CD14-positive monocyte (primary cell): ENCODE measurements around the gene OLR1. TPM values are rescaled to one million over a fixed set of nuclear protein-coding genes. Genes with fewer than 3 reads are reported as not detected.
"Not testable (repeated sequence)": the region's sequence is repeated elsewhere in the genome, so short reads cannot be mapped to it uniquely, and the experiment has no call there.

Experiments
- DNase-seq, 3 donors: peaks; one replicate each; pipeline ENCODE4 v3.0.0-alpha.2; 2011 to 2022
- H2AFZ ChIP-seq: 2 replicates; pipeline ENCODE4 v1.6.0; 2012; ENCODE audit warnings: mild to moderate bottlenecking, low read depth, low read length, inconsistent platforms; ENCODE audit not compliant: insufficient read depth, poor library complexity, severe bottlenecking
- H3K27ac ChIP-seq, 2 donors: 1 replicate in 1 of 2; 2 replicates in 1 of 2; pipeline ENCODE4 v1.5.1; 2012 to 2013; ENCODE audit warnings: low read length in 2 of 2, control low read depth in 1 of 2, inconsistent platforms in 1 of 2, low read depth in 1 of 2, mild to moderate bottlenecking in 1 of 2
- H3K27me3 ChIP-seq, 2 donors: one replicate each; pipeline versions ENCODE4 v1.6.0 to v1.6.1; 2011 to 2013; ENCODE audit warnings: low read length in 2 of 2; ENCODE audit not compliant: control insufficient read depth in 2 of 2, insufficient read depth in 2 of 2
- H3K36me3 ChIP-seq, 2 donors: replicated peaks in 1 of 2; 1 replicate in 1 of 2; 2 replicates in 1 of 2; pipeline versions ENCODE4 v1.5.1 to v1.6.1; 2012 to 2013; ENCODE audit warnings: low read length in 2 of 2, control low read depth in 1 of 2, inconsistent platforms in 1 of 2, mild to moderate bottlenecking in 1 of 2; ENCODE audit not compliant: insufficient read depth in 2 of 2, control insufficient read depth in 1 of 2
- H3K4me1 ChIP-seq, 2 donors: 1 replicate in 1 of 2; 2 replicates in 1 of 2; pipeline versions ENCODE4 v1.5.1 to v1.6.1; 2012 to 2013; ENCODE audit warnings: low read length in 2 of 2, control low read depth in 1 of 2, inconsistent platforms in 1 of 2, mild to moderate bottlenecking in 1 of 2, moderate library complexity in 1 of 2; ENCODE audit not compliant: insufficient read depth in 2 of 2, control insufficient read depth in 1 of 2
- H3K4me2 ChIP-seq: replicated peaks from 2 replicates; pipeline ENCODE3; 2012; ENCODE audit warnings: low read length, moderate library complexity, mild to moderate bottlenecking; ENCODE audit not compliant: poor library complexity, severe bottlenecking; ENCODE audit errors: extremely low read depth
- H3K4me3 ChIP-seq, 3 experiments: fragments of 200-600 bp in 1 of 3; sonication (generic) in 1 of 3; replicated peaks in 1 of 3; 1 replicate in 2 of 3; 2 replicates in 1 of 3; pipeline ENCODE4 v1.5.1; 2011 to 2013; ENCODE audit warnings: low read length in 3 of 3, mild to moderate bottlenecking in 3 of 3, control low read depth in 2 of 3, low read depth in 2 of 3, inconsistent platforms in 1 of 3, moderate library complexity in 1 of 3
- H3K79me2 ChIP-seq: 2 replicates; pipeline ENCODE4 v1.6.0; 2012; ENCODE audit warnings: mild to moderate bottlenecking, control low read depth, inconsistent platforms, low read length, moderate library complexity; ENCODE audit not compliant: insufficient read depth
- H3K9ac ChIP-seq: 2 replicates; pipeline ENCODE4 v1.6.0; 2017; ENCODE audit warnings: low read length, mild to moderate bottlenecking; ENCODE audit not compliant: insufficient read depth, poor library complexity, severe bottlenecking
- H3K9me3 ChIP-seq, 2 donors: replicated peaks in 1 of 2; 1 replicate in 1 of 2; 2 replicates in 1 of 2; pipeline versions ENCODE4 v1.5.1 to v1.6.1; 2012 to 2013; ENCODE audit warnings: low read length in 2 of 2, control low read depth in 1 of 2; ENCODE audit not compliant: control insufficient read depth in 1 of 2, insufficient read depth in 1 of 2
- H4K20me1 ChIP-seq: 2 replicates; pipeline ENCODE4 v1.6.0; 2012; ENCODE audit warnings: mild to moderate bottlenecking, low read length, control low read depth, moderate library complexity; ENCODE audit not compliant: insufficient read depth
- H3K27ac Mint-ChIP-seq, 7 donors: one replicate each; pipeline ENCODE4 v1.8.0; 2020; ENCODE audit warnings: mild to moderate bottlenecking in 7 of 7, mixed read lengths in 7 of 7, moderate library complexity in 6 of 7, inconsistent platforms in 2 of 7
- H3K27me3 Mint-ChIP-seq, 3 donors: one replicate each; pipeline ENCODE4 v1.8.0; 2021 to 2022; ENCODE audit warnings: low read depth in 3 of 3, mild to moderate bottlenecking in 3 of 3, mixed read lengths in 3 of 3, moderate library complexity in 3 of 3, inconsistent platforms in 1 of 3
- H3K36me3 Mint-ChIP-seq, 2 donors: one replicate each; pipeline ENCODE4 v1.8.0; 2020; ENCODE audit warnings: mixed read lengths in 2 of 2, inconsistent platforms in 1 of 2, mild to moderate bottlenecking in 1 of 2
- H3K4me1 Mint-ChIP-seq: one replicate; pipeline ENCODE4 v1.8.0; 2020; ENCODE audit warnings: mild to moderate bottlenecking, mixed read lengths
- H3K4me3 Mint-ChIP-seq, 2 donors: one replicate each; pipeline ENCODE4 v1.8.0; 2020; ENCODE audit warnings: mild to moderate bottlenecking in 2 of 2, mixed read lengths in 2 of 2, moderate library complexity in 1 of 2
- H3K9me3 Mint-ChIP-seq, 7 donors: one replicate each; pipeline ENCODE4 v1.8.0; 2020 to 2022; ENCODE audit warnings: mixed read lengths in 7 of 7, mild to moderate bottlenecking in 6 of 7, moderate library complexity in 6 of 7, inconsistent platforms in 2 of 7
- WGBS: methylation state at CpG from one replicate; pipeline ENCODE4 v1.1.5; 2013; ENCODE audit warnings: missing lambda C conversion rate; ENCODE audit not compliant: insufficient coverage; 5-methylcytosine and 5-hydroxymethylcytosine counted together
- intact Hi-C, 2 donors: fragments of 100-400 bp; cut with micrococcal nuclease; formaldehyde crosslinking; loops; one replicate each; pipeline versions ENCODE4 v1.15.0 to v1.15.1; 2023
- polyA plus RNA-seq, 3 donors: library from polyadenylated mRNA; depleted of rRNA in 1 of 3; unstranded in 2 of 3; stranded (reverse) in 1 of 3; fragments of 300-500 nt in 2 of 3; fragments of >200 nt in 1 of 3; fragmentation: Illumina TruSeq in 2 of 3; gene quantifications; 1 replicate in 2 of 3; 2 replicates in 1 of 3; pipeline ENCODE4 v1.2.3, GENCODE V29; 2012 to 2021
- TF ChIP-seq, protein P1 (sequence below): fragments of 200-600 bp; IDR thresholded peaks from one replicate; pipeline ENCODE4 v1.8.0; 2022; ENCODE audit warnings: antibody characterized with exemption, mild to moderate bottlenecking

OLR1 gene
- polyA plus RNA-seq, 3 donors, result 0.88 to 12.9 (median 0.99) TPM

- Histone ChIP-seq H3K27me3 (no peaks in the 10 kb centered on the region), H3K79me2 (peaks cover 3% of the 10 kb centered on the region), H4K20me1 (peaks cover 32% of the 10 kb centered on the region), H3K27ac (no peak overlapping the region), H3K9me3 (no peaks in the 10 kb centered on the region), H3K9ac (no peak overlapping the region), H2AFZ (no peak overlapping the region), H3K4me1 (peaks cover 14 to 16% of the 10 kb centered on the region in 2 donors), H3K36me3 (peaks cover 45 to 57% of the 10 kb centered on the region in 2 donors), H3K4me3 (no peak overlapping the region), H3K4me2 (no peak overlapping the region)
- TF ChIP-seq, protein P1, sequence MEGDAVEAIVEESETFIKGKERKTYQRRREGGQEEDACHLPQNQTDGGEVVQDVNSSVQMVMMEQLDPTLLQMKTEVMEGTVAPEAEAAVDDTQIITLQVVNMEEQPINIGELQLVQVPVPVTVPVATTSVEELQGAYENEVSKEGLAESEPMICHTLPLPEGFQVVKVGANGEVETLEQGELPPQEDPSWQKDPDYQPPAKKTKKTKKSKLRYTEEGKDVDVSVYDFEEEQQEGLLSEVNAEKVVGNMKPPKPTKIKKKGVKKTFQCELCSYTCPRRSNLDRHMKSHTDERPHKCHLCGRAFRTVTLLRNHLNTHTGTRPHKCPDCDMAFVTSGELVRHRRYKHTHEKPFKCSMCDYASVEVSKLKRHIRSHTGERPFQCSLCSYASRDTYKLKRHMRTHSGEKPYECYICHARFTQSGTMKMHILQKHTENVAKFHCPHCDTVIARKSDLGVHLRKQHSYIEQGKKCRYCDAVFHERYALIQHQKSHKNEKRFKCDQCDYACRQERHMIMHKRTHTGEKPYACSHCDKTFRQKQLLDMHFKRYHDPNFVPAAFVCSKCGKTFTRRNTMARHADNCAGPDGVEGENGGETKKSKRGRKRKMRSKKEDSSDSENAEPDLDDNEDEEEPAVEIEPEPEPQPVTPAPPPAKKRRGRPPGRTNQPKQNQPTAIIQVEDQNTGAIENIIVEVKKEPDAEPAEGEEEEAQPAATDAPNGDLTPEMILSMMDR, result no peak
- Mint-ChIP-seq H3K27me3 (peaks cover 0 to 1% (median 0%) of the 10 kb centered on the region in 3 donors), H3K4me3 (no peak overlapping the region), H3K27ac (no peak overlapping the region), H3K4me1 (peaks cover 12% of the 10 kb centered on the region), H3K36me3 (peaks cover 70 to 71% of the 10 kb centered on the region in 2 donors), H3K9me3 (no peaks in the 10 kb centered on the region)
- 100% methylated on average over 3 of the region's 6 CpGs for WGBS
- no peak for DNase-seq
- intact Hi-C loops, result loop anchor here in 1 of 2 donors (10.0 kb wide), 3 partner anchors 63 to 353 kb away; partner anchors contain the start of gene CLEC2B
These were observed 46.1 kb upstream of the OLR1 start for GRCh38 chr12:10218021-10218420.

DNA sequence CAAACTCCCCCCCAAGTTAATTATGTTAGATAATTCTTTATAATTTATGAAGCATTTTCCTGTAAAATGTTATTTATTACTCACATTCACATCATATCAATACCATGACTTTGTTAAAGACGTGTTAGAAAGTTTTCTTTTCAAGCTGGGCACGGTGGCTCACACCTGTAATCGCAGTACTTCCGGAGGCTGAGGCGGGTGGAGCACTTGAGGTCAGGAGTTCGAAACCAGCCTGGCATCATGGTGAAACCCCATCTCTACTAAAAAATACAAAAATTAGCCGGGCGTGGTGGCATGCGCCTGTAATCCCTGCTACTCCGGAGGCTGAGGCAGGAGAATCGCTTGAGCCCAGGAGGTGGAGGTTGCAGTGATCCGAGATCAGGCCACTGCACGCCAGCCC lies 44.0 kb upstream of the OLR1 start:
- H3K9ac ChIP-seq, H3K79me2 ChIP-seq, H3K4me2 ChIP-seq, H3K27me3 Mint-ChIP-seq, H3K9me3 Mint-ChIP-seq, H2AFZ ChIP-seq, H3K27me3 ChIP-seq, H3K9me3 ChIP-seq, DNase-seq, H3K27ac ChIP-seq, H3K4me3 ChIP-seq, H3K27ac Mint-ChIP-seq: not testable (repeated sequence)
- H3K36me3 ChIP-seq, result peaks cover 25 to 36% of the 10 kb centered on the region in 2 donors
- peaks cover 18 to 25% of the 10 kb centered on the region in 2 donors for H3K4me1 ChIP-seq
- peak overlapping the region in 1 of 2 donors; percentile 99 for H3K4me3 Mint-ChIP-seq
- intact Hi-C loops, result loop anchor here in 1 of 2 donors (10.0 kb wide), 3 partner anchors 61 to 351 kb away; partner anchors contain the start of gene CLEC2B
- H3K36me3 Mint-ChIP-seq, result peaks cover 49 to 50% of the 10 kb centered on the region in 2 donors
- peaks cover 32% of the 10 kb centered on the region for H4K20me1 ChIP-seq
- H3K4me1 Mint-ChIP-seq, result peaks cover 17% of the 10 kb centered on the region
- 100% methylated on average over 3 of the region's 13 CpGs for WGBS
